Measurements from ENCODE around the gene KCNV2. TPM values are rescaled to one million over a fixed set of nuclear protein-coding genes. Genes with fewer than 3 reads are reported as not detected.

KCNV2 gene
- total RNA-seq, 2 experiments from 2014 or later: not detected

GRCh38 chr9:2758162-2758897, 41.0 kb downstream of the KCNV2 start:
- TF ChIP-seq EZH2phosphoT487 (IDR thresholded peaks at IDR 0.05; ENCODE audit: borderline replicate concordance, low read depth, low read length) (no peak), CTCF (conservative IDR thresholded peaks at IDR 0.05; ENCODE audit: low read length) (no peak)
- POLR2A ChIA-PET: no interaction called here
- no TSS peak for BruUV-seq (replicated peaks)
- no peaks in the 10 kb centered on the region for H3K9me2 ChIP-seq (ENCODE audit: insufficient read depth, low read length)
- no peak overlapping the region for H3K4me3 ChIP-seq (ENCODE audit: low read depth, low read length, poor library complexity, severe bottlenecking)
- H3K27ac ChIP-seq (ENCODE audit: low read depth, low read length, poor library complexity, severe bottlenecking): no peak overlapping the region
- intact Hi-C loops (cut with micrococcal nuclease; ENCODE audit: unreplicated experiment): no loop called here
- no peak for DNase-seq (ENCODE audit: low spot score)
- CTCF ChIA-PET (ENCODE audit: unreplicated experiment): no interaction called here
- H3K9me3 ChIP-seq (ENCODE audit: low read length): no peaks in the 10 kb centered on the region
- H4K20me1 ChIP-seq (ENCODE audit: insufficient read depth, low read length): no peaks in the 10 kb centered on the region
- H3K4me2 ChIP-seq (ENCODE audit: low read length): no peak overlapping the region
- H3K79me2 ChIP-seq (ENCODE audit: insufficient read depth, low read depth, low read length): no peaks in the 10 kb centered on the region
- no peak overlapping the region for H2AFZ ChIP-seq (ENCODE audit: low read length)
- H3K4me1 ChIP-seq (ENCODE audit: insufficient read depth, low read length, poor library complexity, severe bottlenecking): peaks cover 8% of the 10 kb centered on the region
- H3K36me3 ChIP-seq (ENCODE audit: insufficient read depth, low read length): peaks cover 62% of the 10 kb centered on the region

GRCh38 chr9:2758898-2759510, 41.7 kb downstream of the KCNV2 start:
- POLR2A ChIA-PET: no interaction called here
- H4K20me1 ChIP-seq (ENCODE audit: insufficient read depth, low read length): no peaks in the 10 kb centered on the region
- DNase-seq (ENCODE audit: low spot score): no peak
- no peak overlapping the region for H2AFZ ChIP-seq (ENCODE audit: low read length)
- H3K4me2 ChIP-seq (ENCODE audit: low read length): no peak overlapping the region
- H3K27ac ChIP-seq (ENCODE audit: low read depth, low read length, poor library complexity, severe bottlenecking): no peak overlapping the region
- BruUV-seq (replicated peaks): no TSS peak
- H3K4me3 ChIP-seq (ENCODE audit: low read depth, low read length, poor library complexity, severe bottlenecking): no peak overlapping the region
- H3K4me1 ChIP-seq (ENCODE audit: insufficient read depth, low read length, poor library complexity, severe bottlenecking): peaks cover 8% of the 10 kb centered on the region
- H3K9me2 ChIP-seq (ENCODE audit: insufficient read depth, low read length): no peaks in the 10 kb centered on the region
- peaks cover 64% of the 10 kb centered on the region for H3K36me3 ChIP-seq (ENCODE audit: insufficient read depth, low read length)
- no peaks in the 10 kb centered on the region for H3K79me2 ChIP-seq (ENCODE audit: insufficient read depth, low read depth, low read length)
- no peak for TF ChIP-seq CTCF (conservative IDR thresholded peaks at IDR 0.05; ENCODE audit: low read length)
- TF ChIP-seq EZH2phosphoT487 (IDR thresholded peaks at IDR 0.05; ENCODE audit: borderline replicate concordance, low read depth, low read length): no peak
- H3K9me3 ChIP-seq (ENCODE audit: low read length): no peaks in the 10 kb centered on the region
- CTCF ChIA-PET (ENCODE audit: unreplicated experiment): no interaction called here
- intact Hi-C loops (cut with micrococcal nuclease; ENCODE audit: unreplicated experiment): no loop called here

- Histone ChIP-seq H2AFZ (ENCODE audit: low read length) (no peak overlapping the region), H3K4me2 (ENCODE audit: low read length) (no peak overlapping the region), H3K9me2 (ENCODE audit: insufficient read depth, low read length) (no peaks in the 10 kb centered on the region), H3K79me2 (ENCODE audit: insufficient read depth, low read depth, low read length) (no peaks in the 10 kb centered on the region), H3K27ac (ENCODE audit: low read depth, low read length, poor library complexity, severe bottlenecking) (no peak overlapping the region), H3K4me3 (ENCODE audit: low read depth, low read length, poor library complexity, severe bottlenecking) (no peak overlapping the region), H3K36me3 (ENCODE audit: insufficient read depth, low read length) (peaks cover 71% of the 10 kb centered on the region), H3K9me3 (ENCODE audit: low read length) (no peaks in the 10 kb centered on the region), H4K20me1 (ENCODE audit: insufficient read depth, low read length) (no peaks in the 10 kb centered on the region), H3K4me1 (ENCODE audit: insufficient read depth, low read length, poor library complexity, severe bottlenecking) (peaks cover 8% of the 10 kb centered on the region)
- ChIA-PET CTCF (ENCODE audit: unreplicated experiment) (interaction anchor here (0.5 to 0.6 kb wide), 2 partner anchors 9 to 1752 kb away, joined by 3 read pairs; no protein-coding TSS in a partner anchor), POLR2A (no interaction called here)
- intact Hi-C loops (cut with micrococcal nuclease; ENCODE audit: unreplicated experiment): no loop called here
- peak; percentile 15 for DNase-seq (ENCODE audit: low spot score)
- TF ChIP-seq CTCF (conservative IDR thresholded peaks at IDR 0.05; ENCODE audit: low read length) (no peak), EZH2phosphoT487 (IDR thresholded peaks at IDR 0.05; ENCODE audit: borderline replicate concordance, low read depth, low read length) (no peak)
- BruUV-seq (replicated peaks): no TSS peak
These were observed 44.1 kb downstream of the KCNV2 start for GRCh38 chr9:2761424-2761823.
